Colon (tissue), 2 donors: ENCODE measurements around the gene TET3.
"Not testable (repeated sequence)": the region's sequence is repeated elsewhere in the genome, so short reads cannot be mapped to it uniquely, and the experiment has no call there.

Experiments used
- FAIRE-seq: peaks from 2 replicates; lab custom pipeline; 2012; peaks lifted over from hg19 to GRCh38; lab: Jason Lieb, UNC
- donor health status: control.
- donor health status: control.

Gene TET3

DNA sequence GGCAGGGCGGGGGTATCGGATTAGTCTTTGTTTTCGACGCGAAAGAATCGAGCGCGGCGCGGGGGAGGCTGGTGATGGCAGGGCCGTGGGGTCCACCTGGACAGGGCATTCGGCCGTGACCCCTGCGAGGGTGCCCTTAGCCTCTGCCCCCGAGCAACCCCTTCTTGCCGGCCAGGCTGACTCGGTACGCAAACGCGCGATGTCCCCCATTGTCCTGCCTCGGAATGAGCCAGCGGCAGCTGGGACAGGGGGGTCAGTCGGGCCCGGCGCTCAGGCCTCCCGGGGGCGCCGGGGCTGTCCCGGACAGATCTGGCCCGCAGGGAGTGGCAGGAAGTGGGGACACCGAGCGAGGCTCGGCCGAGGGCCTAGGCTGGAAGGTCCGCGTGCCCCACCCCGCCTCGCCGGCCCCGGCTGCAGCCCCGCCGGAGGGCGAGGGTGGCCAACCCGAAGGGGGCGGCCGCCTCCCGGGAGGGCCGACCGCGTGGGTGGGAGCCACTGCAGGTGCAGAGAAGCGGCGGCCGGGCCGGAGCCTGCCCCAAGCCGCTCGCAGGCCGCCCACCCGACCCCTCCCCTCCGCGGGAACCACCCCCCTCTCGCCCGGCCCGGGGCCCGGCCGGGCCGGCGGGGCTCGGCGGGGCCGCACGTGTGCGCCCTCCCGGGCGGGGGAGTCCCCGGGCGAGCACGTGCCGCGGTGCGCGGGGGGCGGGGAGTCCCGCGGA lies at the start of gene TET3:
TSS of gene TET3 (plus strand) at position 708 of the 719 bp plus-strand sequence. CDS start 1,494 bp downstream, outside the sequence.
- FAIRE-seq: no peak

DNA sequence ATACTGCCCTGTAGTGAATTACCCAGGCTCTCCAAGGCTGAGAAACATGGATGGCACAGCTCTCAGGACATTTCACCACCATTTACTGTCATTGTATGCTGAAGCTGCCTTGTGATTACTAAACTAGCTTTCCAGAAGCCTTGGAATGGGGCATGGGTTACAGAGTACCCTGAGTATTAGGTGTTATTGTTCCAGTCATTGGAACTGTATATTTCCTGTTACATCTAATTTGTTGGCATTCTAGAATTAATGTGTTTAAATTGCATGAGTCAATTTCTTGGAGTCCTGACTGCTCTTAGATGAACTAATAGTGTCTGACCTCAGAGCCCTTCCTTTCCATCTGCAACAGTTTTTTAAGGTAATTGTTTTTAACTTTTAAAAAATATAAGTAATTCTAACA lies 49.1 kb upstream of the TET3 start:
- FAIRE-seq: no peak

DNA sequence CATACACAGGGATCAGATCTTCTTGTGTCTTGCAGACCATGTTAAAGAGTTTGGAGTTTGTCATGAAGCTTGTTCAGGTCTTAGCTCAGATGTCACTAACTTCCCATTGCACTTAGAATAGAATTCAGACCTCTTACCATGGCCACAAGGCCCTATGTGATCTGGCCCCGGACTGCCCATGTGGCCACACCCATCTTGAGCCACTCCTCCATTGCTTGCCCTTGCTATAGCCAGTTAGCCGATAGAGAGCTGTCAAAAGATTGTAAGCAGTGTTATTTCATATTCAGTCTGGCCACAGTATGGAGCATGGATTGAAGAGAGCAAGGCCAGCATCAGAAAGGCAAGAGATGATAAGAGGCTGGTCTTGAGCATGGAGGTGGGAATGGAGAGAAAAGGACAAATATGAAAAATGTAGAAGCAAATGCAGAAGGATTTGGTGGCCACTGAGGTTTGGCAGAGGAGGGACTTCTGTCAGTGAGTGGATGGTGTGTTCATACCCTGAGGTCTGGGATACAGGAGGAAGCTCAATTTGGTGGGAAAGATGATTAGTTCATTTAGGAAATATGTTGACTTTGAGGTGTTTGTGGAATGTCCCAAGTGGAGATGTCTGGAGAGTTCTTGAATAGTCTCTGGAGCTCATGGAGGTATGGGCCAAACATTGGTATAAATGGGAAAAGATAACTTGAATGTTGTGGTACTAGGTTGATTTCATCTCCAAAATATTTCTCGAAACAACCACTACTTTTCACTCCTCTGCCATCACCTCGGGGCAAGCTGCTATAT lies 47.4 kb upstream of the TET3 start:
- no peak for FAIRE-seq

DNA sequence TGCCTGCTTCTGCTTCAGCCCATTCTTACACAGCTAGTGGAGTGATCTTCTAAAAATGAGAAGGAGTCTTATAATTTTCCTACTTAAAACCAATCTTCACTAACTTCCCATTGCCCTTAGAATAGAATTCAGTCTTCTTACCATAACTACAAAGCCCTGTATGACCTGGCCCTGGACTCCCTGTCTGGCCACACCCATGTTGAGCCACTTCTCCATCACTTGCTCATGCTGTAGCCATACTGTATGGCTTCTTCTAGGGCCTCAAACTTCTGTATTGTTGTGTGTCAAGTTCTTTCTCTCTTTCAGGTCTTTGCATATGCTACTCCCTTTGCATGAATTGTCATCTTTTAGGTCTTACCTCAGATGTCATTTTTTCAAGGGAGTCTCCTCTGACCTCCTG lies 46.8 kb upstream of the TET3 start:
- FAIRE-seq: no peak

DNA sequence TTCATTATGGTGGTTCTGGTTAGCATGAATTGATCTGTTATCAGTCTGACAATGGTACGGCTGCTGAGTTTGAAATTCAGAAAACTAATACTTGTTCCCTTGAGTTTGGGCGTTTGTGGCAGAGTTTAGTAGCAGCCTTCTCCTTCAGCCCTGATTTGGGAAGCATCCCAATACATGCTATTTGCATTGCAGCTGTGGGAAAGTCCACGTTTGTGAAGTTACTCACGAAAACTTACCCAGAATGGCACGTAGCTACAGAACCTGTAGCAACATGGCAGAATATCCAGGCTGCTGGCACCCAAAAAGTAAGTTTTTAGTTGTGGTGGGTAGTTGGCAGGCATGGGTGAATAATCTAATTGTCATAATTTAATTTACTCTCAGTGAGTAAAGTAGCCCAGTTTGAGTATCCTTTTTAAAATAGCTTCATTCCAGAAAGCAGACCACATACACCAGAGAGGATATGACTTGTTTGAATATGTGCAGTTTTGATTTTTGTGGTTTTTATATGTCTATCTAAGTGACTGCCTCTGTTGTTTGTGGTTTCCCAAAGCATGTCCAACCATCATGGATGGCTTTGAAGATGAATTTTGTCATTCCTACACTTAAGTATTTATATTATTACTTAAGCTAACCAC lies 45.9 kb upstream of the TET3 start:
- FAIRE-seq: no peak

DNA sequence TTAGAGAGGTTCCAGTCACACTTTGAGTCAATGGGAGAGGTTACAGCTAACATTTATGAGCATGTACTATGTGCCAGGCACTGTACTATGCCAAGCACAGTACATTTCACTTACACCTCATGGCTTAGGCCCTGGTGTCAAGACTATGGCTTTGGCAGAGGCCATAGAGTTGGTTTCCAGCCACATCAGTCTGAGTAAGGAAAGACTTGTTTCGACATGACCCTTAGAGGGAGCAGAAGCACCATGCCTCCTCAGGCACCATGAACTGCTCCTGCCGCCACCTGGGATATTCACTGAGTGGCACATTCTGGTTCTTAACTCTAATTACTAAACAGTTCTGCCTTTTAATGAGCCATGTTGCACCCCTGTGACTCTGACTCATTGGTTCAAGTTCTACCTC lies 45.3 kb upstream of the TET3 start:
- FAIRE-seq: no peak

DNA sequence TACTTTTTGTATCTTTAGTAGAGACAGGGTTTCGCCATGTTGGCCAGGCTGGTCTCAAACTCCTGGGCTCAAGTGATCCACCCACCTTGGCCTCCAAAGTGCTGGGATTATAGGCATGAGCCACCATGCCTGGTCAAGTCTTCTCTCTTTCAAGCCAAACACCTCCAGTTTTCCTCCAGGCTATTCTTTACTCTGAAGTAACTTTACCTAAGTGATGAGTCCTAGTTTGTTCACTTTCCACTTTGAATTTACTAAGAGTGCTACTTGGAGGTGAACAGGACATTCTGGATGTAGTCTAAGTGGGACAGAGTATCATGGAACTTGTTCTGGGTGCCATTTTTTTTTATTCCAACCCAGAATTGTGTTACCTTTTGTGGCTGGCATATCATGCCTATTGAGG lies 44.6 kb upstream of the TET3 start:
- FAIRE-seq: not testable (repeated sequence)

DNA sequence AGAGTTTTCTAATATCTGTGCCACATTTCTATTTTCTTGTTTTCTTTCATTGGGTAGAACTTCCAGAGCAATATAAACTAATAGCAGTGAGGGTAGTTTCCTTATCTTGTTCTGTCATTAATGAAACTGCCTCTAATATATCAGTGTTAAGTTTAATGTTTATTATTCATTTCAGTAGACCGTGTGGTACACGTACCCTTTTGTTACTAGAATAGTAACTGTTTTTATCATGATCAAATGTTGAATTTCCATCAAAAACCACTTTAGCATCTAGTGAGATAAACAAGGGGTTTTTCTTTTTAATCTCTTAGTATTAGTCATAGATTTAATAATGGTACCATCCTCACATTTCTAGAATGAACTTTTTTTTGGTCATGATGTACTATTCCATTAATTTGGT lies 42.0 kb upstream of the TET3 start:
- no peak for FAIRE-seq

DNA sequence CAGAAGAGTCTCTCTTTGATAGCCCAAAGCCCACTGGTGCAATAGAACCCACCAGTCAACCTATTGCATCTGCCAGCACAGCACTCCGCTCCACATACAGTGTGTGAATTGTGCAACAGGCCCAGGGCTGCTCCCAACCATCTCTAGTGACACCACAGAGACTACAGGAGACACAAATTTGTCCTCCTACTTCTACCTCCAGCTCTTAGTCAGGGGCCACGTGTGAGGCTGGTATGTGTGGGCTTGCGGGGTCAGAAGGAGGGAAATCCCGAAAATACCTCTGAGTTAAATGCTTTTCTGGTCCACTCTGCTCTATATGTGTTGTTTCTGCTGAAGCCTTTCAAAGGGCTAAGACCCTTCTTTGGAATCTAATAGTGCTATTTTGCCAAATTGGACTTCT lies 40.0 kb upstream of the TET3 start:
- no peak for FAIRE-seq

DNA sequence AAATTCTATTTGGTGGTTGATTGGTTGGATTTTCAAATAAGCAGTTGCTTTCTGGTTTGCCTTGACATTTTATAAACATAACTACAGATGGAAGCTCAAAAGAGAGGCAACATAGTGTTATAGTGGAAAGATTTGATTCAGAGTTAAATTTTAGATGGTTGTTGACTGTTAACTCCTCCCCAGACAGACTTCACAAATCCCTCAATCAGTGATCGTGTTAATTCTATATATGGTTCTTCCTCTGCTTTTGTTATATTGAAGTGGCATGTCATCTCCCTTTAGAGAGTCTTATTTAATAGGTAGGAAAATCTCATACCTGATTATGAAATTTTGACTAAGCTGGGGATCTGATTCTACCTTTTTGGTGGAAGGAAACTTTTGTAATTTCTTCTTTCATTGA lies 38.5 kb upstream of the TET3 start:
- FAIRE-seq: no peak

DNA sequence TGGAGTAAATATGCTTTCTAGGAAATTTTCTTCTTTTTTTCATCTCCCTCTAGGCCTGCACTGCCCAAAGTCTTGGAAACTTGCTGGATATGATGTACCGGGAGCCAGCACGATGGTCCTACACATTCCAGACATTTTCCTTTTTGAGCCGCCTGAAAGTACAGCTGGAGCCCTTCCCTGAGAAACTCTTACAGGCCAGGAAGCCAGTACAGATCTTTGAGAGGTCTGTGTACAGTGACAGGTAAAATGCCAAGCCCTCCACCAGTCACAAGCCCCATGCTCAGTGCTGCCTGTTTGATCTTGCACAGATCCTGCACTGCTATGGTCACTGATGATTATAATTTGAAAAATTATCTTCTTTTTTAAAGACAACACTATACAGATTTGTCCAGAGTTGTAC lies 38.0 kb upstream of the TET3 start:
- no peak for FAIRE-seq

DNA sequence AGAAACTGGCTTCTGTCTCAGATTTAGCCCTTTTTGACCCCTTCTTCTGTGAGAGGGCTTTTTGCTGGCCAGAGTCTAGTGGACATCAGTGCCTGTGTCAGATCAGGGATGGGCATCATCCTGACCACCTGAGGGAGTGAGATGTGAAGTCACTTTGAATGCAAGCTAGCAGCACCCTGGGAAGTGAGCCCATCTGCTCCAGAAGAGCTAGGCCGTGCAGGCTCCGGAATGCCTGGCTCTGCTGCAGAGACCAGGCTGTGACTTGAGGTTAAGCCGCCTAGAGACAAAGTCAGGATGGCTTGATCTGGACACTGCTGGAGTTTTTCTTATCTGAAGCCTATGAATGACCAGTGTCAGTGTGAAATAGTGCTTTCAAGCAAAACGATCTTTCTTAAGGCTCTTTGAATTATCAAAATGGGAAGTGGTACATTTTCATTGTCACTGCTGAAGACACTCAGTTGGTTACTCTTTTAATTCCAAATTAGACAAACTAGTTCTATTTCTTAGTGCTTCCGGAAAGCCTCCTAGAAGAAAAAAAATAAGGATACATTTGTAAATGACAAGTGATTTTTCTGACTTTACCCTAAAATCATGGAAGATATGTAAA lies 37.2 kb upstream of the TET3 start:
- no peak for FAIRE-seq

DNA sequence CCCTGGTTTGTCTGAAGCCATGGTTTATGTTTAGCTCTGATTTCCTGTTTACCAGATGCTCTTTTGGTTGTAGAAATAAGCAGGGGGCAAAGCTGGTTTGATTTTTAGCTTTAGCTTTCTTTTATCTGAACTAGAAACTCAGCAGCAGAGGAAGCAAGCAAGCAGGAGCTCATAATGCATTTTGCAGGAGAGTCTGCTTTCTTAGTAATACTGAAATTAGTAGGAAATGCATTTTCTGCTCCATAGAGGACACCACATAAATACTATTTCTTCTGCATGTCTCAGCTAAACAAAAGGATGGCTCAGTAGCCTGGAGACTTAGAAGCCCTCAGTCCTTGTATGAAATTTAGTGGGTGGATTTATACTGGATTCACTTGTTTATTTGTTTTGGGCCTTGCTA lies 34.9 kb upstream of the TET3 start:
- no peak for FAIRE-seq

DNA sequence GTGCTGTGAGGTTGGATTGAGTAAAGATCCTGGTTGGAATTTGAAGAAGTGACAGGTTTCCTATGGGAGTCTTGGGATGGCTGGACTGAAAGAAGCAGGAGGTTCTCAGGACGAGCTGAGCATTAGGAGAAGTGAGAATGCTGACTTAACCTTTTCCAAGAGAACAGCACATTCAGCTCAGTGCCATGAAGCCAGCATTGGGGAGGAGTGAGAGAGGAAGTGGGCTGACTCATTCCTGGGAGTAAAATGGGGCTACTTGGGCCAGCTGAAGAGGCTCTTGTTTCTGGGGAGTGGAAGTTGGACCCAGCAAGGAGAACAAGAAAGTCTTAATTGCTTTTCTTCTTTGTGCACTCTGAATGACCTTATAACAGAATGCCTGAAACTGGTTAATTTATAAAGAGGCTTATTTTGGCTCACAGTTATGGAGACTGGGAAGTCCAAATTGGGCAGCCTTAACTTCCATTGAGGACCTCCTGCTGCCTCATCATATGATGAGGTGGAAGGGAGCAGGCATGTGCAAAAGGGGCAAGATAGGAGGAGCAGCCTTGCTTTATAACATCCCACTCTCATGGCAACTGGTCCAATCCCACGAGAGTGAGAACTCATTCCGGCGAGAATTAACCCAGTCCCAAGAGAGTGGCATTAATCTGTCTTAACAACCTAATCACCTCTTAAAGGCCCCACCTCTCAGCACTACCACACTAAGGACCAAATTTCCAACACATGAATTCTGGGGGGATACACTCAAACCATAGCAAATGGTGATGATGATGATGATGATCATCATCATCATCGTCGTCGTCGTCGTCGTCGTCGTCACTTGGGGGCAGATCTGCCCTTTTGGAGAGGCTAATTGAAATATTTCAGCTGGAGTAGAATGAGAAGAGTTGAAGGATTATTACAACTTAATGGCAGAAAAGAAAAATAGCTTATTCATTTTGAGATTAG lies 31.9 kb upstream of the TET3 start:
- FAIRE-seq: no peak

DNA sequence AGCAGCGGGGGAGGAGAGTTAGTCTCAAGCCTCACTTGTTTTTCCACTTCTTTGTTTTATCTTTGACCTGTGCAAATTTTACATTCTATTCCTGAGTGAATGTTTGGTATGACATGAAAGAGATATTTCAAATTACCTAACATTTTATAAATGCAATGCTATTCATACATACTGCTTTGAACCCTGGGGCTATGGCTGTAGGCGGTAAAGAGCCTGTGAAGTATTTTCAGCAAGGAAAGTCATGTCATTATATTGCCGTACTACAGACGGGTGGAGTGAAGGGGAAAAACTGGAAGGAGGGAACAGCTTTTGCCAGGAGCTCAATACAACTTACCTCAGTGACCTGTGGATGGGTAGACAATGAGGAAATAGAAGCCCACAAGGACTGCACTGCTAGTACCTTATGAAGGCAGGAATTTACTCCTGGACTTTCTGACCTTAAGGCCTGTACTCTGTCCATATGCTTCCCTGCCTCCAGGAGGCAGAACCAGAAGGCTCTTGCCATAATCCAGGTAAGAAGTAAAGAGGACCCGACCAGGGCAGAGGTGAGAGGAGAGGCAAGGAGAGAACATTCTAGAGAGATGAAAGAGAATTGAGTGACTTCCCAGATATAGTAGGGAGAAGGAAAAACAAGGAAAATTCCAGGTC lies 28.4 kb upstream of the TET3 start:
- no peak for FAIRE-seq

DNA sequence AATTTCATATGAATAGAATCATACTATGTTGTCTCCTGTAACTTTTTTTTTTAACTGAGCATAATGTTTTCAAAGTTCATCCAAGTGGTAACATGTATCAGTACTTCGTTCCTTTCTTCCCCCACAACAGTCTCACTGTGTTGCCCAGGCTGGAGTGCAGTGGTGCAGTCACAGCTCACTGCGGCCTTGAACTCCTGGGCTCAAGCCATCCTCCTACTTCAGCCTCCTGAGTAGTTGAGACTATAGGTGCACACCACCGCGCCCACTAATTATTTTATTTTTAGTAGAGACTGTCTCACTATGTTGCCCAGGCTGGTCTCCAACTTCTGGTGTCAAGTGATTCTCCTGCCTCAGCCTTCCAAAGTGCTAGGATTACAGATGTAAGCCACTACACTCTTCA lies 23.4 kb upstream of the TET3 start:
- no peak for FAIRE-seq

DNA sequence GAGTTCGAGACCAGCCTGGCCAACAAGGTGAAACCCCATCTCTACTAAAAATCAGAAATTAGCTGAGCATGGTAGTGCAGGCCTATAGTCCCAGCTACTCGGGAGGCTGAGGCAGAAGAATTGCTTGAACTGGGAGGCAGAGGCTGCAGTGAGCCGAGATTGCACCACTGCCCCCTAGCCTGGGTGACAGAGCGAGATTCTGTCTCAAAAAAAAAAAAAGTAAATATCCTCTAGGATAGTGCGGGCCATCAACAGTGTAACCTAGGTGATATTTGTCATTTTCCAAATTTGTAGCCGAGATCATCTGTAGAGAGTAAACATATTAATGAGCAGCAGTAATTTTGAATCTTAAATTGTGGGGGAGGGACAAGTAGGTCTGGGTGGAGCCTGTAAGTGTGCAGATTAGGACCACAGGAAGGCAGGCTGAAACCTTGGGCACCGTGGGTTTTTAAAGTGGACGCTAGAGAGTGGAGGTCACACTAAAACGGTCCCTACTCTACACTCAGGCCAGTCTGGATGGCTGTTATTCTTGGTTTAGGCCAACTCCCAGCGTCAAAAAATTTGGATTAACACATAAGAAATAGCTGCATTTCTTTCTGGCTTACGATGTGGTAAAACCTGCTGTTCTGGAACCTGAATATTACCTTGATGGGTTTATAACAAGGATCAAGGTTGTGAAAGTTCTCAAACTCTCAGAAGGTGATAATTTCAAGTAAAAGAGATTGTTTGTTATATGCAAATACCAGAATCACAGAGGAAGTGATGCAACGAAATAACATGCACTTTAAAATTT lies 22.7 kb upstream of the TET3 start:
- no peak for FAIRE-seq

DNA sequence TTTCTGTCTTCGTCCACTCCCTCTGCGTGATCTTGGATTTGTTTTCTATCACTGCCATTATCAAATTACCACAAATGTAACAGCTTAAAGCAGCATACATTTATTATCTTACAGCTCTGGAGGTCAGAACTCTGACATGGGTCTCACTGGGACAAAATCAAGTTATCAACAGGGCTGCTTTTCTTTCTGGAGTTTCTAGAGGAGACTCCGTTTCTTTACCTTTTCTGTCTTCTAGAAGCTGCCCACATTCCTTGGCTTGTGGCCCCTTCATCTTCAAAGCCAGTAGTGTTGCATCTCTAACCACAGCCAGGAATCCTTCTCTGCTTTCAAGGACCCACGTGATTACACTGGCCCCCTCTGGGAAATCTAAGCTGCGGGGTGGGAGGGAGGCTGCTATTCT lies 21.9 kb upstream of the TET3 start:
- no peak for FAIRE-seq

DNA sequence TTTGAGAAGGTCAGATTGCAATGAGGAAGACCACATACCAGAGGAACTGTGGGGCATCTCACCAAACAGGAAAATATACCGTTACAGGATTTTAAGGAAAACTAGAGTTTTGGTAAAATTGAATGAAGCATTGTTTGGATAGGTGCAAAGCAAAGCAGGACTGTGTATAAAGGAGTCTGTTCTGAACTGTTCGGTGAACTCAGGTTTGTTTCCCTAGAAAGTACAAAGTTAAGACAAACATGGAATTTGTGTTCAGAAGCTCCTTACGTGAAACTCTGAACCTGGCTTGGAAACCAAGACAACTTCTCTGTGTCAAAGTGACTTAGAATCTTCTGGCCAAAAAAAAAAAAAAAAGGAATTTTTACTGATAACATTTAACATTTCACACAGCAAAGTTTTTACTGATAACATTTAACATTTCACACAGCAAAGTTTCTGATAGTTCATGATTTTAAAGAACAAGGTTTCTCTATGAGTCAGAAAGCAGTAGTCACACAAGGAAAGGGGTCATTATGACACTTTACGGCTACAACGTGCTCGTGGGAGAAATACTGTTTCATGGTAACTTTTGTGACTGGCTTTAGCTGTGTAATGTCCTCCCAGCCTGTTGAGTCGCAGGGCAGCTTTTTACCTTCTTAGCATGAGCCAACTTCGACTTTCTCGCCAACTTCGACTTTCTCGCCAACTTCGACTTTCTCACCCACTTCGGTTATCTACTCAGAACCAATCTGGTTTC lies 21.2 kb upstream of the TET3 start:
- no peak for FAIRE-seq

DNA sequence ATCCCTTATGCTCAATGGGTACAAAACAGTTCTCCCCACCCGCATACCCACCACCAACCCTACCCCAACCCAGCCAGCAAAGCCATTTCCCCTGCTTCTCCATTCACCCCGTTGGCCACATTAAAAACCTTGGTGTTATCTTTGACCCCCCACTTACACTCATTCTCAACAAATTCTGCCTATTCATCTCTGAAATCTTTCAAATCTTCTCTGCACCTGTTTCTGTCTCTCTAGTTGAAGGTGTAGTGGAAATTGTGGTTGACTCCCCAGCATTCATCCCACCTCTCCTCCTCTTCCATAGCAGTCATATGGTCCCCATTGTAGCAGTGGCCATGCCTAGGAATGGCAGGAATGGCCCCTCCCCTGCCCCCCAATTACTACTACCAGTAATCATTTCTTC lies 20.5 kb upstream of the TET3 start:
- no peak for FAIRE-seq
